Gastrocnemius medialis (tissue), 4 donors: ENCODE data around the gene WDR37.

Experiments
- CTCF ChIP-seq, 5 experiments: fragments of 450-650 bp in 3 of 5; fragments of 200-600 bp in 2 of 5; sonication (generic) in 2 of 5; IDR thresholded peaks in 4 of 5; conservative IDR thresholded peaks in 1 of 5; 1 replicate in 4 of 5; 2 replicates in 1 of 5; pipeline ENCODE4 v1.5.1; 2016 to 2019; ENCODE audit warnings: antibody characterized with exemption in 5 of 5, mild to moderate bottlenecking in 3 of 5, moderate library complexity in 3 of 5
- POLR2A ChIP-seq, 2 donors: fragments of 450-650 bp; IDR thresholded peaks; one replicate each; pipeline ENCODE4 v1.6.1; 2017; ENCODE audit warnings: antibody characterized with exemption in 2 of 2, mild to moderate bottlenecking in 2 of 2, moderate library complexity in 2 of 2

DNA sequence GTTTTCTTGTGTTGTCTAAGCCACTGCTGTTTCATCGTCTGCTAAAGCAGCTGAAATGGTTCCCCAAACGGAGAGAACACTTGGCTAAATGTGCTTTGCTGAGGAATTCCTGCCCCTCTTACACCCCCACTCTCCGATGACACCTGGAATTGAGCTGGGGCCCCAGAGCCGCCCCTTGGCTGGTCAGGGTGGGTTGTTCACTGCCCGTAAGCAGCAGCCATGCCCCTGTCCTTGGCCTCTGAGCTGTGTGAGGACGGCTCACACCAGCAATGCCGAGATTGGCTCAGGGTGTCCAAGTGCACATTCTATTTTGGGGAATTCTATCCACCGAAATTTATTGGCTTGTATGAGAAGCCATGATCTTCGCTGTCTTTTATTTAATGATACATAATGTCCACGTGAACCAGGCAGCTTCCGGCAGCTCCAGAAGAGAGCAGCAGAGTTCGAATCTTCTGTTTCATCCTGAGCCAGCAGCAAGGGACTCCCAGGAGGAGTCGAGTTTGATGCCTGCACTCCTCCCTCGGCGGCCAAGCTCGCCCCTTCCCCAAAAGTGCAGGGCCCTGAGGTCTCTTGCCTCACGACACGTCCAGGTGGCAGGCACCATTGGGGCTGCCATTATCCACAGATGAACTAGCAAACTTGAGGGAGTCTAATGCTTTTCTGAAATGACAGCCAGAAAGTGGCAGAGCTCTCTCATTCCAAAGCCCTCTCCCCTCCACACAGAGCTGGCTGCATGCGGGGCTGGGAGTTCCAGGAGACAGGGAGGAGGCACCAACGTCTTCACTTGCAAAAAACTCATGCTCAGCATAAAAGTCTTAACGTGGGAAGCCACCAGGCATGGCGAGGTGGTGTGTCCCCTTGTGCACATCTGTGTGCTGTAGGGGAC, 114.0 kb downstream of the WDR37 start:
- TF ChIP-seq CTCF (IDR thresholded peaks at IDR 0.05 in 4 of 5, conservative IDR thresholded peaks at IDR 0.05 in 1 of 5) (no peak), POLR2A (IDR thresholded peaks at IDR 0.05) (no peak)
